ENCODE measurements around the gene SCUBE1. TPM values are rescaled to one million over a fixed set of nuclear protein-coding genes. Genes with fewer than 3 reads are reported as not detected.

Gene SCUBE1
- total RNA-seq, 3 donors from 2014 or later (not counting 1 experiment from before 2014, with no cell fraction given): 0.05 to 1.2 (median 0.11) TPM

DNA sequence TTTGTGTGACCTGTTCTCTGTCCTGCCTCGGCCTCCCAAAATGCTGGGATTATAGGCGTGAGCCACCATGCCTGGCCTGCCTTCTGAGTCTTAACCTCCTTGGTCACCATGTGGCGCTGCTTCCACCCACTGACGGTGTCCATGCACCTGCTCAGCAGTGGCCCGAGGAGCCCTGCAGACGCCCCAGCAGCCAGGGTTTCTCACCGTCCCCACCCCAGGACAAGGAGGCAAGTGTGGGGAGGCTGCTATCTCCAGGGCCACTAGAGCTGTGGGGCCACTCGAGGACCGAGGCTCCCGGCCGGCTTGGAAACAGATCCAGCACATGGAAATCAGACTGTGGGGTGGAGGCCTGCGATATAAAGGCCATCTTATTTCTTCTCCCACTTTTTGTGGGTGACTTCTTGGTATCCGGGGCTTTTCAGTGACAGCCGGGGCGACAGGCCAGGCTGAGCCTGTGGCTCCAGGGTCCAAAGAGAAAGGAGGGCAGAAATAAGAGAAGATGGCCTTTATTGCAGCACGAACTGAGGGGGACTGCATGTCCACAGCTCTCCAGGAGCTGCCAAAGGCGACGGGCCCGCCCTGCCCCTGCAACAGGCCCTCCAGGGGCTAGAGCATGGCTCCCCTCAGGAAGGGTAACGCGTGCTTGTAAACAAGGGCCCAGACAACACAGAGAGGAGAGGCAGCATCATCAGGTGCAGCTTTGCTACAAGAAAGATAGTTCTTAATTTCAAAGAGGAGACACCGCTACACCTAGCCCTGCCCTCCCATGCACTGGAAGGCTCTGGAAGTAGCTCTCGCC lies 176.8 kb downstream of the SCUBE1 start:
- Histone ChIP-seq H3K27ac (ENCODE audit: low read length) (no peak overlapping the region), H3K27me3 (ENCODE audit: control insufficient read depth, insufficient read depth, low read length) (no peaks in the 10 kb centered on the region), H3K9me3 (ENCODE audit: control insufficient read depth, insufficient read depth, low read length) (no peaks in the 10 kb centered on the region), H3K36me3 (ENCODE audit: control insufficient read depth, insufficient read depth, low read length) (peaks cover 4% of the 10 kb centered on the region), H3K4me1 (ENCODE audit: control insufficient read depth, insufficient read depth, low read length) (peaks cover 31% of the 10 kb centered on the region), H3K4me3 (ENCODE audit: low read length) (no peak overlapping the region)
- TF ChIP-seq, protein P1, sequence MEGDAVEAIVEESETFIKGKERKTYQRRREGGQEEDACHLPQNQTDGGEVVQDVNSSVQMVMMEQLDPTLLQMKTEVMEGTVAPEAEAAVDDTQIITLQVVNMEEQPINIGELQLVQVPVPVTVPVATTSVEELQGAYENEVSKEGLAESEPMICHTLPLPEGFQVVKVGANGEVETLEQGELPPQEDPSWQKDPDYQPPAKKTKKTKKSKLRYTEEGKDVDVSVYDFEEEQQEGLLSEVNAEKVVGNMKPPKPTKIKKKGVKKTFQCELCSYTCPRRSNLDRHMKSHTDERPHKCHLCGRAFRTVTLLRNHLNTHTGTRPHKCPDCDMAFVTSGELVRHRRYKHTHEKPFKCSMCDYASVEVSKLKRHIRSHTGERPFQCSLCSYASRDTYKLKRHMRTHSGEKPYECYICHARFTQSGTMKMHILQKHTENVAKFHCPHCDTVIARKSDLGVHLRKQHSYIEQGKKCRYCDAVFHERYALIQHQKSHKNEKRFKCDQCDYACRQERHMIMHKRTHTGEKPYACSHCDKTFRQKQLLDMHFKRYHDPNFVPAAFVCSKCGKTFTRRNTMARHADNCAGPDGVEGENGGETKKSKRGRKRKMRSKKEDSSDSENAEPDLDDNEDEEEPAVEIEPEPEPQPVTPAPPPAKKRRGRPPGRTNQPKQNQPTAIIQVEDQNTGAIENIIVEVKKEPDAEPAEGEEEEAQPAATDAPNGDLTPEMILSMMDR (IDR thresholded peaks at IDR 0.05): no peak
- 94% methylated on average over 23 of the region's 23 CpGs for WGBS (ENCODE audit: insufficient coverage)
- Mint-ChIP-seq H3K27ac (no peak overlapping the region), H3K4me1 (peaks cover 9 to 16% of the 10 kb centered on the region in 2 donors), H3K27me3 (ENCODE audit: low read depth in 2 of 2) (no peaks in the 10 kb centered on the region), H3K9me3 (no peaks in the 10 kb centered on the region), H3K36me3 (no peaks in the 10 kb centered on the region), H3K4me3 (no peak overlapping the region)
- DNase-seq: no peak
- no peak for ATAC-seq
- intact Hi-C loops (cut with micrococcal nuclease): no loop called here

DNA sequence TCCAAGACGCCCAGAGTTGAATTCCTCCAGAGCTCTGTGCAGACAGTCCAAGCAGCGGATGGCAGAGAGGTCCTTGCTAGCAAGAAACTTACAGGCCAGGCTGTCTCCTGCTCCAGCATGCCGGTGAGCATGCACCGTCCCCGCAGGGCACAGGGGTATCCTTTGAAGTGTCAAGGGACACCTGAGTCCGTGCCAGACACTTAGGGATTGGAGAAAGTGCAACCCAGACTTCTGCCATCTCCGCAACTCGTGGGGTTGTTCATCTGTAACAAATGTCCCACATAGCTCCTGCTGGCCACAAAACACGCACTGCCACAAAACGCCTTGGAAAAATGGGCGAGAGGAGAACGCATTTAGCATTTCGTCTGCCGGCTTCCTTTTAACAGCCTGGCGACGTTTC lies 178.5 kb downstream of the SCUBE1 start:
- Histone ChIP-seq H3K9me3 (ENCODE audit: control insufficient read depth, insufficient read depth, low read length) (no peaks in the 10 kb centered on the region), H3K4me1 (ENCODE audit: control insufficient read depth, insufficient read depth, low read length) (peaks cover 17% of the 10 kb centered on the region), H3K4me3 (ENCODE audit: low read length) (no peak overlapping the region), H3K27ac (ENCODE audit: low read length) (no peak overlapping the region), H3K36me3 (ENCODE audit: control insufficient read depth, insufficient read depth, low read length) (peaks cover 5% of the 10 kb centered on the region), H3K27me3 (ENCODE audit: control insufficient read depth, insufficient read depth, low read length) (no peaks in the 10 kb centered on the region)
- H3K27ac Mint-ChIP-seq: peak overlapping the region in 1 of 2 donors; percentile 62
- H3K4me3 Mint-ChIP-seq: no peak overlapping the region
- ATAC-seq (no peak), DNase-seq (no peak)
- TF ChIP-seq, protein P1 (IDR thresholded peaks at IDR 0.05): no peak
- H3K4me1 Mint-ChIP-seq: peaks cover 0 to 7% of the 10 kb centered on the region in 2 donors
- no peaks in the 10 kb centered on the region for H3K36me3 Mint-ChIP-seq
- H3K27me3 Mint-ChIP-seq (ENCODE audit: low read depth in 2 of 2): no peaks in the 10 kb centered on the region
- 56% methylated on average over 16 of the region's 16 CpGs for WGBS (ENCODE audit: insufficient coverage)
- intact Hi-C loops (cut with micrococcal nuclease): no loop called here
- no peaks in the 10 kb centered on the region for H3K9me3 Mint-ChIP-seq

DNA sequence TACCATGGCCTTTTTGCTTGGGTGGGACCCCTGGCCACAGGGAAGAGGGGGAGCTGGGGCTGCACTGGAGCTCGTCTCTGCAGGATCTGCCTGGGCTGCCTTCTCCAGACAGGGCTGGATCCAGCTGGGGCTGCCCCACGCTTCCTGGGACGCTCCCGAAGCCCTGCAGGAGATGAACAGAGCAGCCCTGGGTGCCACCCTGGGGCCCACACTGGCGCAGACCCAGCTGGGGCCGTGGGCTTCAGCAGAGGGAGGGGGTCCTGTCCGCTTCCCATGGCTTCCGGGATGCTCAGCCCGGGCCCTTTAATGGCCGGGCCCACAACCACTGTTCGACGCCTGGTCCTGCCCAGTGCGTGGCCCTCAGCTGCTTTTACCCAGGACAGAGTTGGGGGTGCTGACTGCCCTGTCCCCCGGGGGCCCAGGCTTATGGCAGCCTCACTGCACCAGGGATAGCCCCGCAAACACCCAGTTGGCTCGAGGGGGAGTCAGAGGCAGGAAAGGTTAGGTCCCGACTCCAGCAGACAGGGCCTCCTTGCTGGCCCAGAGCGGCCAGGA lies 179.9 kb downstream of the SCUBE1 start:
- WGBS (ENCODE audit: insufficient coverage): 92% methylated on average over 18 of the region's 18 CpGs
- TF ChIP-seq, protein P1 (IDR thresholded peaks at IDR 0.05): no peak

More for the DNA sequence above, 179.9 kb downstream of the SCUBE1 start:
- Histone ChIP-seq H3K36me3 (ENCODE audit: control insufficient read depth, insufficient read depth, low read length) (peaks cover 5% of the 10 kb centered on the region), H3K27me3 (ENCODE audit: control insufficient read depth, insufficient read depth, low read length) (no peaks in the 10 kb centered on the region), H3K4me3 (ENCODE audit: low read length) (no peak overlapping the region), H3K9me3 (ENCODE audit: control insufficient read depth, insufficient read depth, low read length) (no peaks in the 10 kb centered on the region), H3K27ac (ENCODE audit: low read length) (no peak overlapping the region), H3K4me1 (ENCODE audit: control insufficient read depth, insufficient read depth, low read length) (peaks cover 11% of the 10 kb centered on the region)
- Mint-ChIP-seq H3K27me3 (ENCODE audit: low read depth in 2 of 2) (no peaks in the 10 kb centered on the region), H3K4me3 (no peak overlapping the region), H3K4me1 (peaks cover 0 to 11% of the 10 kb centered on the region in 2 donors), H3K36me3 (no peaks in the 10 kb centered on the region), H3K27ac (no peak overlapping the region), H3K9me3 (no peaks in the 10 kb centered on the region)
- ATAC-seq (no peak), DNase-seq (no peak)
- intact Hi-C loops (cut with micrococcal nuclease): no loop called here
